A549 (cell line): ENCODE measurements around the gene IQCE. TPM values are rescaled to one million over a fixed set of nuclear protein-coding genes. Genes with fewer than 3 reads are reported as not detected.

Source experiments
- ATAC-seq, 2 experiments: fragments of 200-7000 bp in 1 of 2; fragments of >200 bp in 1 of 2; cut with Nextera tagmentation in 1 of 2; cut with Tn5 transposase in 1 of 2; 3 replicates each; pipeline versions ENCODE4 v1.8.0 to v1.9.1; 2018 to 2020; ENCODE audit warnings: mild to moderate bottlenecking in 1 of 2, moderate library complexity in 1 of 2
- CTCF ChIA-PET: fragments of 300-600 bp; sonication (Branson Sonifier 250); formaldehyde crosslinking; extraction: SDS; loops from one replicate; lab custom pipeline; 2021; ENCODE audit warnings: antibody characterized with exemption, inconsistent platforms; lab: Yijun Ruan, JAX
- POLR2A ChIA-PET: fragments of 350-600 bp; formaldehyde crosslinking; extraction: SDS; loops from one replicate; lab custom pipeline; 2021; ENCODE audit warnings: antibody characterized with exemption, inconsistent platforms; lab: Yijun Ruan, JAX
- DNase-seq, 2 experiments: peaks; one replicate each; pipeline versions ENCODE4 v3.0.0 to v3.0.0-alpha.2; 2011 to 2016; ENCODE audit warnings: low read depth in 1 of 2, low spot score in 1 of 2
- FAIRE-seq: peaks from 2 replicates; lab custom pipeline; 2011; peaks lifted over from hg19 to GRCh38; lab: Jason Lieb, UNC
- H3K27ac ChIP-seq, 2 experiments: fragments of >200 bp; sonication (Bioruptor Twin); formaldehyde crosslinking; 3 replicates each; pipeline ENCODE4 v1.5.1; 2016 to 2017
- H3K4me1 ChIP-seq: fragments of >200 bp; sonication (Bioruptor Twin); formaldehyde crosslinking; 3 replicates; pipeline ENCODE4 v1.6.1; 2016
- H3K4me2 ChIP-seq: fragments of >200 bp; sonication (Bioruptor Twin); formaldehyde crosslinking; 3 replicates; pipeline ENCODE4 v1.6.1; 2016
- H3K4me3 ChIP-seq: fragments of >200 bp; sonication (Bioruptor Twin); formaldehyde crosslinking; 3 replicates; pipeline ENCODE4 v1.5.1; 2016
- H3K9me3 ChIP-seq: fragments of >200 bp; sonication (Bioruptor Twin); formaldehyde crosslinking; 3 replicates; pipeline ENCODE4 v1.6.1; 2016
- BHLHE40 ChIP-seq: IDR thresholded peaks from 2 replicates; pipeline ENCODE4 v1.6.1; 2012; ENCODE audit warnings: low read depth, low read length, inconsistent platforms
- CBX2 ChIP-seq: fragments of 200-600 bp; sonication (generic); IDR thresholded peaks from 2 replicates; pipeline ENCODE4 v1.6.1; 2016; ENCODE audit warnings: low read depth, mild to moderate bottlenecking, borderline replicate concordance
- E2F6 ChIP-seq: IDR thresholded peaks from 2 replicates; pipeline ENCODE4 v1.6.1; 2012; ENCODE audit warnings: low read depth, borderline replicate concordance
- ELK1 ChIP-seq: fragments of 150-350 bp; IDR thresholded peaks from 2 replicates; pipeline ENCODE4 v1.6.1; 2014; ENCODE audit warnings: low read depth, mild to moderate bottlenecking, low read length
- GATA3 ChIP-seq: IDR thresholded peaks from 2 replicates; pipeline ENCODE4 v1.6.1; 2012; ENCODE audit warnings: borderline replicate concordance
- HES2 ChIP-seq: fragments of >200 bp; sonication (Bioruptor Twin); formaldehyde crosslinking; IDR thresholded peaks from 2 replicates; pipeline ENCODE4 v1.6.1; 2016
- HEYL ChIP-seq: fragments of 250-450 bp; sonication (Bioruptor Pico); IDR thresholded peaks from 2 replicates; pipeline ENCODE4 v1.8.0; 2021; ENCODE audit warnings: mild to moderate bottlenecking, moderate library complexity
- HOXA7 ChIP-seq: fragments of 250-450 bp; sonication (Bioruptor Pico); IDR thresholded peaks from 2 replicates; pipeline ENCODE4 v1.5.0; 2020; ENCODE audit warnings: mild to moderate bottlenecking, moderate library complexity
- KDM1A ChIP-seq: fragments of 200-600 bp; sonication (generic); IDR thresholded peaks from 2 replicates; pipeline ENCODE4 v1.6.1; 2016; ENCODE audit warnings: low read depth, mild to moderate bottlenecking
- KDM5A ChIP-seq: fragments of 200-600 bp; sonication (generic); IDR thresholded peaks from 2 replicates; pipeline ENCODE4 v1.6.1; 2016; ENCODE audit warnings: antibody characterized with exemption, mild to moderate bottlenecking
- MAFK ChIP-seq: fragments of 450-650 bp; IDR thresholded peaks from 2 replicates; pipeline ENCODE4 v1.6.1; 2014; ENCODE audit not compliant: partially characterized antibody
- NR3C1 ChIP-seq: fragments of >200 bp; sonication (Bioruptor Twin); formaldehyde crosslinking; IDR thresholded peaks from 3 replicates; pipeline ENCODE4 v1.6.1; 2017
- PBX3 ChIP-seq: IDR thresholded peaks from 2 replicates; pipeline ENCODE4 v1.6.1; 2012
- PHF8 ChIP-seq: fragments of 200-600 bp; sonication (generic); IDR thresholded peaks from 2 replicates; pipeline ENCODE4 v1.6.1; 2016; ENCODE audit warnings: low read depth, mild to moderate bottlenecking, antibody characterized with exemption, moderate library complexity, borderline replicate concordance
- POLR2A ChIP-seq: IDR thresholded peaks from 2 replicates; pipeline ENCODE4 v1.6.1; 2012; ENCODE audit warnings: mild to moderate bottlenecking, low read length
- POLR2AphosphoS2 ChIP-seq: conservative IDR thresholded peaks from 2 replicates; pipeline ENCODE4 v1.6.1; 2012; ENCODE audit warnings: low read length, improper control_type of control experiment, inconsistent platforms
- RAD21 ChIP-seq, 2 experiments: fragments of >200 bp in 1 of 2; sonication (Bioruptor Twin) in 1 of 2; formaldehyde crosslinking in 1 of 2; IDR thresholded peaks in 1 of 2; conservative IDR thresholded peaks in 1 of 2; 2 replicates in 1 of 2; 3 replicates in 1 of 2; pipeline ENCODE4 v1.6.1; 2012 to 2018; ENCODE audit warnings: inconsistent platforms in 1 of 2
- RARB ChIP-seq: fragments of 250-450 bp; sonication (Bioruptor Pico); IDR thresholded peaks from 2 replicates; pipeline ENCODE4 v1.8.0; 2021; ENCODE audit warnings: mild to moderate bottlenecking, moderate library complexity
- RCOR1 ChIP-seq: fragments of 150-350 bp; IDR thresholded peaks from 2 replicates; pipeline ENCODE4 v1.6.1; 2014; ENCODE audit warnings: antibody characterized with exemption, low read length, low read depth
- ZC3H11A ChIP-seq: fragments of 450-650 bp; IDR thresholded peaks from 2 replicates; pipeline ENCODE4 v1.6.1; 2014; ENCODE audit warnings: antibody characterized with exemption, mild to moderate bottlenecking
- ZNF302 ChIP-seq: fragments of 250-450 bp; sonication (Bioruptor Pico); IDR thresholded peaks from 2 replicates; pipeline ENCODE4 v1.9.0; 2021; ENCODE audit warnings: inconsistent platforms, mild to moderate bottlenecking, moderate library complexity
- WGBS: methylation state at CpG from one replicate; pipeline ENCODE4 v1.1.6; 2017; ENCODE audit errors: missing lambda C conversion rate; 5-methylcytosine and 5-hydroxymethylcytosine counted together
- polyA plus RNA-seq, 4 experiments: library from polyadenylated mRNA; depleted of rRNA in 3 of 4; stranded (reverse); fragments of >200 nt; fragmentation: RNase III in 1 of 4; extraction: RNeasy Plus Mini Kit Qiagen cat#74134 plus additional on column Dnase treatment in 1 of 4; gene quantifications; 2 replicates in 3 of 4; 3 replicates in 1 of 4; pipeline ENCODE4 v1.2.3, GENCODE V29; 2011 to 2017
- TF ChIP-seq, protein P1 (sequence below): fragments of 250-450 bp; sonication (Bioruptor Pico); IDR thresholded peaks from 2 replicates; pipeline ENCODE4 v1.5.0; 2020; ENCODE audit warnings: low read depth, mild to moderate bottlenecking, moderate library complexity
- TF ChIP-seq, protein P2 (sequence below): fragments of >200 bp; sonication (Bioruptor Twin); formaldehyde crosslinking; IDR thresholded peaks from 3 replicates; pipeline ENCODE4 v1.5.1; 2016
- TF ChIP-seq, protein P3 (sequence below): fragments of 200-600 bp; sonication (generic); IDR thresholded peaks from 2 replicates; pipeline ENCODE4 v1.6.1; 2016; ENCODE audit warnings: antibody characterized with exemption, mild to moderate bottlenecking, moderate library complexity

IQCE gene
- polyA plus RNA-seq, 2 of the 4 experiments (the other 2 are of a cell fraction), result 10.6 to 13.0 TPM

DNA sequence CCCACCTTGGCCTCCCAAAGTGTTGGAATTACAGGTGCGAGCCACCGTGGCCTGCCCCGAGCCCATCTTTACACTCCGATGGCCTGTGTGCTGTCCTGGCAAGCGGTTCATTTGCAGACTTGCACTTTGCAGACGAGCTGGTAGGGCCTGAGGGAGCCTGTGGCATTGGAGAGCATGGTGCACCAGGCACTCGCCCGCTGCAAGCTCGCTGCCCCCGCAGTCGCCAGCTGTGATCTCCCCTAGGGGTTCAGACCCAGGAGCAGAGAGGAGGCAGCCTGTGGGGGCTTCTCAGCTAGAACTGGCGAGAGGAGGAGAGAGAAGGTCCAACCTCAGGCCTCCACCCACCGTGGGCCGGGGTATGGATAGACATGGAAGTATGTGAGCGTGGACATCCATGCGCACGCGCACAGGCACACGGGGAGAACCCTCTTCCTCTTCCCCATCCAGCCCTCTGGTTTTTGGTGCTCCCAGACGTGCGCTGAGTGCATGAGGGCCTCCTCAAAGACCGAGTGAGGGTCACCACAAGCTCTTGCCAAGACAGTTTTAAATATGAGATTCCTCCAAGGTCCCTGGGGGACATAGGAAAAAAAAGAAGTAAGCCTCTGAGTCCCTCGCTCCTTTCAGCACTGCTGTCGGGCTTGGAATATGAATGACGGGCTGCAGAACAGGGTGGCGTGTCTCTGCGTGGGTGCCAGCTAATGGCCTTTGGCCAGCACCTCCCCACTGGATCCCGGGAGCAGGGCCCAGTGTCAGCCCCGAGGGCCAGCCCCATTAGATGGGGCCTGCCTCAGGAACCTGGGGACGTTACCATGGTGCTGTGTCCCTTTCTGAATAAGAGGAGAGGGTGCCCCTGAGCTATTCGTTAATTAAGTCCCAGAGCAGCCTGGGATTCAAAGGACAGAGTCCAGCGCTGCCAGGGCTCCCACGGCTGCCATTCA, 57.9 kb downstream of the IQCE start (continued):
- TF ChIP-seq ZNF302 (no peak), PHF8 (no peak), E2F6 (no peak), MAFK (no peak)
- TF ChIP-seq, all 56 proteins: peak for 0

DNA sequence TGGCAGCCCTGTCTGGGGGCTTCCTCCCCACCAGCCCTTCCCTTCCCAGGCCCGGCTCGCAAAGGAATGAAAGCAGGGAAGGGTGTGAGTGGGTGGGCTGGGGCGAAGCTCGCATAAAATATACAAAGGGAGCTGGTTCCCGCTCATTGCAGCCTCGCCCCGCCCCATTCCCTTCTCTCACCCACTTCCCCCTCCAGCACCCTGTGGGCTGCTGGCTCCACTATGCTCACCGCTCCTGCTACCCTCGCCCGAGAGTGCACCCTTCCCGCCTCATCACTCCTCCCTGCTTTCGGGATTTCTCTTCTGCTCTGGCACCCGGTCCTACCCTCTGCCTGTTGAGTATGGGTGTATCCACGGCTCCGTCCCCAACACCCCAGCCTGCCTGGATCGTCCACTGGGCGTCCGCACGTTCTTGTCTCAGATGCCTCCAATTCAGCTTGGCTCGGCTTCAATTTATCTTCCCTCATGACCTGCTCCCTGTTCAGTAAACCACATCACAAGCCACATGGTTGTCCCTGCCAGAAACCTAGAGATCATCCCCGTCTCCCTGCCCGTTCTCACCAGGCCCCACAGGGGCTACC, 58.6 kb downstream of the IQCE start:
- TF ChIP-seq BHLHE40 (no peak), ZC3H11A (no peak), GATA3 (no peak), RCOR1 (no peak), HEYL (CRISPR knock-in tag) (no peak), ELK1 (no peak), POLR2AphosphoS2 (no peak), POLR2A (no peak), CBX2 (no peak), NR3C1 (no peak), PBX3 (no peak), RARB (CRISPR knock-in tag) (no peak), KDM5A (no peak), HOXA7 (CRISPR knock-in tag) (no peak), MAFK (no peak)
- TF ChIP-seq, protein P1, sequence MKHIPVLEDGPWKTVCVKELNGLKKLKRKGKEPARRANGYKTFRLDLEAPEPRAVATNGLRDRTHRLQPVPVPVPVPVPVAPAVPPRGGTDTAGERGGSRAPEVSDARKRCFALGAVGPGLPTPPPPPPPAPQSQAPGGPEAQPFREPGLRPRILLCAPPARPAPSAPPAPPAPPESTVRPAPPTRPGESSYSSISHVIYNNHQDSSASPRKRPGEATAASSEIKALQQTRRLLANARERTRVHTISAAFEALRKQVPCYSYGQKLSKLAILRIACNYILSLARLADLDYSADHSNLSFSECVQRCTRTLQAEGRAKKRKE (CRISPR knock-in tag), result no peak
- WGBS, result 87% methylated on average over 22 of the region's 22 CpGs
- no peaks in the 10 kb centered on the region for H3K9me3 ChIP-seq
- ChIA-PET CTCF (interaction anchor here (1.1 to 2.5 kb wide), 4 partner anchors 14 to 148 kb away, joined by 3 to 11 read pairs (median 4); no protein-coding TSS in a partner anchor), POLR2A (no interaction called here)
- FAIRE-seq, result no peak
- H3K4me1 ChIP-seq, result no peaks in the 10 kb centered on the region
- H3K4me3 ChIP-seq, result no peak overlapping the region
- ATAC-seq, result no peak
- H3K27ac ChIP-seq, result no peak overlapping the region
- H3K4me2 ChIP-seq, result no peak overlapping the region
- no peak for DNase-seq

- no peak overlapping the region for H3K4me2 ChIP-seq
- H3K4me1 ChIP-seq, result peaks cover 11% of the 10 kb centered on the region; the same call in 2 of the 3 replicates
- ChIA-PET POLR2A (interaction anchor here (1.6 kb wide), 1 partner anchor 12 kb away, joined by 3 read pairs; no protein-coding TSS in a partner anchor), CTCF (interaction anchor here (1.2 to 2.5 kb wide), 4 partner anchors 10 to 151 kb away, joined by 3 to 11 read pairs (median 4); no protein-coding TSS in a partner anchor)
- H3K4me3 ChIP-seq, result no peak overlapping the region
- ATAC-seq, result no peak
- no peak for FAIRE-seq
- no peak for DNase-seq
- H3K9me3 ChIP-seq, result no peaks in the 10 kb centered on the region
- 75% methylated on average over 9 of the region's 9 CpGs for WGBS
- H3K27ac ChIP-seq, result no peak overlapping the region
- TF ChIP-seq, protein P2, sequence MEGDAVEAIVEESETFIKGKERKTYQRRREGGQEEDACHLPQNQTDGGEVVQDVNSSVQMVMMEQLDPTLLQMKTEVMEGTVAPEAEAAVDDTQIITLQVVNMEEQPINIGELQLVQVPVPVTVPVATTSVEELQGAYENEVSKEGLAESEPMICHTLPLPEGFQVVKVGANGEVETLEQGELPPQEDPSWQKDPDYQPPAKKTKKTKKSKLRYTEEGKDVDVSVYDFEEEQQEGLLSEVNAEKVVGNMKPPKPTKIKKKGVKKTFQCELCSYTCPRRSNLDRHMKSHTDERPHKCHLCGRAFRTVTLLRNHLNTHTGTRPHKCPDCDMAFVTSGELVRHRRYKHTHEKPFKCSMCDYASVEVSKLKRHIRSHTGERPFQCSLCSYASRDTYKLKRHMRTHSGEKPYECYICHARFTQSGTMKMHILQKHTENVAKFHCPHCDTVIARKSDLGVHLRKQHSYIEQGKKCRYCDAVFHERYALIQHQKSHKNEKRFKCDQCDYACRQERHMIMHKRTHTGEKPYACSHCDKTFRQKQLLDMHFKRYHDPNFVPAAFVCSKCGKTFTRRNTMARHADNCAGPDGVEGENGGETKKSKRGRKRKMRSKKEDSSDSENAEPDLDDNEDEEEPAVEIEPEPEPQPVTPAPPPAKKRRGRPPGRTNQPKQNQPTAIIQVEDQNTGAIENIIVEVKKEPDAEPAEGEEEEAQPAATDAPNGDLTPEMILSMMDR, result no peak
- TF ChIP-seq, protein P3, sequence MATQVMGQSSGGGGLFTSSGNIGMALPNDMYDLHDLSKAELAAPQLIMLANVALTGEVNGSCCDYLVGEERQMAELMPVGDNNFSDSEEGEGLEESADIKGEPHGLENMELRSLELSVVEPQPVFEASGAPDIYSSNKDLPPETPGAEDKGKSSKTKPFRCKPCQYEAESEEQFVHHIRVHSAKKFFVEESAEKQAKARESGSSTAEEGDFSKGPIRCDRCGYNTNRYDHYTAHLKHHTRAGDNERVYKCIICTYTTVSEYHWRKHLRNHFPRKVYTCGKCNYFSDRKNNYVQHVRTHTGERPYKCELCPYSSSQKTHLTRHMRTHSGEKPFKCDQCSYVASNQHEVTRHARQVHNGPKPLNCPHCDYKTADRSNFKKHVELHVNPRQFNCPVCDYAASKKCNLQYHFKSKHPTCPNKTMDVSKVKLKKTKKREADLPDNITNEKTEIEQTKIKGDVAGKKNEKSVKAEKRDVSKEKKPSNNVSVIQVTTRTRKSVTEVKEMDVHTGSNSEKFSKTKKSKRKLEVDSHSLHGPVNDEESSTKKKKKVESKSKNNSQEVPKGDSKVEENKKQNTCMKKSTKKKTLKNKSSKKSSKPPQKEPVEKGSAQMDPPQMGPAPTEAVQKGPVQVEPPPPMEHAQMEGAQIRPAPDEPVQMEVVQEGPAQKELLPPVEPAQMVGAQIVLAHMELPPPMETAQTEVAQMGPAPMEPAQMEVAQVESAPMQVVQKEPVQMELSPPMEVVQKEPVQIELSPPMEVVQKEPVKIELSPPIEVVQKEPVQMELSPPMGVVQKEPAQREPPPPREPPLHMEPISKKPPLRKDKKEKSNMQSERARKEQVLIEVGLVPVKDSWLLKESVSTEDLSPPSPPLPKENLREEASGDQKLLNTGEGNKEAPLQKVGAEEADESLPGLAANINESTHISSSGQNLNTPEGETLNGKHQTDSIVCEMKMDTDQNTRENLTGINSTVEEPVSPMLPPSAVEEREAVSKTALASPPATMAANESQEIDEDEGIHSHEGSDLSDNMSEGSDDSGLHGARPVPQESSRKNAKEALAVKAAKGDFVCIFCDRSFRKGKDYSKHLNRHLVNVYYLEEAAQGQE, result no peak
- TF ChIP-seq HES2 (no peak), RCOR1 (no peak), KDM1A (no peak), RAD21 (conservative IDR thresholded peaks at IDR 0.05 in 1 of 2, IDR thresholded peaks at IDR 0.05 in 1 of 2) (no peak)
Measured at GRCh38 chr7:2619116-2619515, 60.3 kb downstream of the IQCE start.
